Activated CD8-positive, alpha-beta memory T cell treated with anti-CD3 and anti-CD28 coated beads for 48 hours (primary cell): ENCODE measurements around the gene IL1R1.
"Not testable (repeated sequence)": the region's sequence is repeated elsewhere in the genome, so short reads cannot be mapped to it uniquely, and the experiment has no call there.

Experiments
- DNase-seq, 3 experiments: peaks; one replicate each; pipeline ENCODE4 v3.0.0-alpha.2; 2020; ENCODE audit warnings: low read depth in 2 of 3, low spot score in 2 of 3

Gene IL1R1

GRCh38 chr2:102110596-102111334 lies 31.8 kb upstream of the IL1R1 start:
- DNase-seq: no peak

- DNase-seq: no peak
Observed at GRCh38 chr2:102111823-102112222, 30.7 kb upstream of the IL1R1 start.

- DNase-seq: no peak
Observed at GRCh38 chr2:102112271-102112670, 30.3 kb upstream of the IL1R1 start.

GRCh38 chr2:102112692-102113665 lies 29.6 kb upstream of the IL1R1 start:
- no peak for DNase-seq

- no peak for DNase-seq
Observed at GRCh38 chr2:102114290-102114721, 28.2 kb upstream of the IL1R1 start.

- no peak for DNase-seq
Observed at GRCh38 chr2:102114851-102115497, 27.6 kb upstream of the IL1R1 start.

- DNase-seq: no peak
Observed at GRCh38 chr2:102116630-102117471, 25.7 kb upstream of the IL1R1 start.

- no peak for DNase-seq
Observed at GRCh38 chr2:102117472-102117858, 25.1 kb upstream of the IL1R1 start.

- DNase-seq: no peak
Observed at GRCh38 chr2:102119255-102119654, 23.3 kb upstream of the IL1R1 start.

- DNase-seq: no peak
Observed at GRCh38 chr2:102120261-102120660, 22.3 kb upstream of the IL1R1 start.

- no peak for DNase-seq
Observed at GRCh38 chr2:102120701-102121159, 21.8 kb upstream of the IL1R1 start.

- DNase-seq: no peak
Observed at GRCh38 chr2:102122115-102122514, 20.4 kb upstream of the IL1R1 start.

- no peak for DNase-seq
Observed at GRCh38 chr2:102122909-102123308, 19.6 kb upstream of the IL1R1 start.

- not testable (repeated sequence) for DNase-seq
Observed at GRCh38 chr2:102124421-102124820, 18.1 kb upstream of the IL1R1 start.

GRCh38 chr2:102126169-102126568 lies 16.4 kb upstream of the IL1R1 start:
- DNase-seq: no peak

- no peak for DNase-seq
Observed at GRCh38 chr2:102126660-102127059, 15.9 kb upstream of the IL1R1 start.

- no peak for DNase-seq
Observed at GRCh38 chr2:102129082-102129481, 13.5 kb upstream of the IL1R1 start.

GRCh38 chr2:102129951-102130646 lies 12.4 kb upstream of the IL1R1 start:
- DNase-seq: no peak

- no peak for DNase-seq
Observed at GRCh38 chr2:102130647-102130991, 11.9 kb upstream of the IL1R1 start.

GRCh38 chr2:102131564-102131963 lies 11.0 kb upstream of the IL1R1 start:
- no peak for DNase-seq
